Panc1 (cell line): ENCODE data around the gene RAB4B. TPM values are rescaled to one million over a fixed set of nuclear protein-coding genes. Genes with fewer than 3 reads are reported as not detected.
A peak's percentile ranks its signal among the peaks of the same experiment; 100 is the strongest.

Experiments used
- ATAC-seq: fragments of 200-7000 bp; cut with Tn5 transposase; 2 replicates; pipeline ENCODE4 v1.9.1; 2020; ENCODE audit warnings: mild to moderate bottlenecking, moderate library complexity
- BruUV-seq: library from RNA; stranded (reverse); fragments of 400-500 nt; replicated peaks from 2 replicates; lab custom pipeline; 2021; lab: Mats Ljungman, UMichigan
- CTCF ChIA-PET: fragments of 300-600 bp; sonication (Branson Sonifier 250); formaldehyde crosslinking; loops from one replicate; lab custom pipeline; 2022; ENCODE audit warnings: antibody characterized with exemption; lab: Charles Lee
- POLR2A ChIA-PET: fragments of 300-600 bp; sonication (Branson Sonifier 250); formaldehyde crosslinking; loops from one replicate; lab custom pipeline; 2022; ENCODE audit warnings: antibody characterized with exemption; lab: Charles Lee
- DNase-seq: peaks from one replicate; pipeline ENCODE4 v3.0.0-alpha.2; 2010; ENCODE audit warnings: low read depth, low spot score
- H3K27ac ChIP-seq: 2 replicates; pipeline ENCODE4 v1.5.1; 2011; ENCODE audit warnings: mild to moderate bottlenecking, low read length, inconsistent platforms
- H3K27me3 ChIP-seq: fragments of 200-500 bp; sonication (Bioruptor generic); 2 replicates; pipeline ENCODE4 v1.6.0; 2014; ENCODE audit warnings: low read length, inconsistent platforms; ENCODE audit not compliant: control insufficient read depth, insufficient read depth
- H3K36me3 ChIP-seq: fragments of 200-500 bp; sonication (Bioruptor generic); 2 replicates; pipeline ENCODE4 v1.5.1; 2014; ENCODE audit warnings: inconsistent platforms, mild to moderate bottlenecking, low read length, moderate library complexity; ENCODE audit not compliant: control insufficient read depth, insufficient read depth
- H3K4me1 ChIP-seq: 2 replicates; pipeline ENCODE4 v1.5.1; 2011; ENCODE audit warnings: inconsistent platforms, mild to moderate bottlenecking, low read length, moderate library complexity; ENCODE audit not compliant: control insufficient read depth, insufficient read depth
- H3K4me3 ChIP-seq, 2 experiments: 2 replicates each; pipeline ENCODE4 v1.5.1; 2011 to 2012; ENCODE audit warnings: low read depth in 2 of 2, low read length in 2 of 2, mild to moderate bottlenecking in 2 of 2, inconsistent platforms in 1 of 2, moderate library complexity in 1 of 2
- H3K9me3 ChIP-seq: fragments of 200-500 bp; sonication (Bioruptor generic); 2 replicates; pipeline ENCODE4 v1.5.1; 2014; ENCODE audit warnings: low read depth, mild to moderate bottlenecking, inconsistent platforms, low read length, moderate library complexity; ENCODE audit not compliant: control insufficient read depth, insufficient read depth
- CTCF ChIP-seq: fragments of 450-650 bp; IDR thresholded peaks from 2 replicates; pipeline ENCODE4 v1.5.1; 2017; ENCODE audit warnings: mild to moderate bottlenecking
- POLR2AphosphoS5 ChIP-seq: IDR thresholded peaks from 2 replicates; pipeline ENCODE4 v1.6.1; 2012; ENCODE audit warnings: mild to moderate bottlenecking, low read depth, low read length, moderate library complexity
- REST ChIP-seq, 2 experiments: IDR thresholded peaks; 2 replicates each; pipeline ENCODE4 v1.6.1; 2011 to 2012; ENCODE audit warnings: low read depth in 2 of 2, control low read depth in 1 of 2, low read length in 1 of 2, mild to moderate bottlenecking in 1 of 2, moderate library complexity in 1 of 2; ENCODE audit not compliant: insufficient read depth in 1 of 2
- SIN3A ChIP-seq: IDR thresholded peaks from 2 replicates; pipeline ENCODE4 v1.6.1; 2012; ENCODE audit warnings: low read depth, mild to moderate bottlenecking, low read length, moderate library complexity, borderline replicate concordance; ENCODE audit not compliant: insufficient read depth
- in situ Hi-C: cut with HindIII; loops from 2 replicates; pipeline ENCODE4 v1.10.0; 2016; ENCODE audit warnings: low sequenced_read_pairs, low pct_unique_long_range_greater_than_20kb
- intact Hi-C: fragments of 100-400 bp; cut with micrococcal nuclease; formaldehyde crosslinking; loops from one replicate; pipeline ENCODE4 v1.10.0; 2022; ENCODE audit not compliant: unreplicated experiment
- total RNA-seq: library from RNA; stranded (reverse); gene quantifications from one replicate; pipeline ENCODE4 v1.2.1, GENCODE V29; 2021; ENCODE audit not compliant: unreplicated experiment

Gene RAB4B
- total RNA-seq, 1 experiment from 2014 or later = 24.8 TPM

- H3K36me3 ChIP-seq = no peaks in the 10 kb centered on the region
- no peak overlapping the region for H3K27ac ChIP-seq
- no TSS peak for BruUV-seq
- peak; percentile 86 for TF ChIP-seq CTCF
- TF ChIP-seq POLR2AphosphoS5 = no peak
- H3K9me3 ChIP-seq = no peaks in the 10 kb centered on the region
- in situ Hi-C loops = no loop called here
- intact Hi-C loops = loop anchor here (10.0 kb wide), 1 partner anchor 142 kb away; no protein-coding TSS in a partner anchor
- no peak overlapping the region for H3K4me3 ChIP-seq
- CTCF ChIA-PET = interaction anchor here (0.6 kb wide), 1 partner anchor 362 kb away, joined by 6 read pairs; no protein-coding TSS in a partner anchor
- no peaks in the 10 kb centered on the region for H3K27me3 ChIP-seq
- POLR2A ChIA-PET = no interaction called here
- peaks cover 49% of the 10 kb centered on the region for H3K4me1 ChIP-seq
- DNase-seq (no peak), ATAC-seq (peak; percentile 40; the same call in 1 of the 2 replicates)
These were observed 28.5 kb downstream of the RAB4B start for GRCh38 chr19:40806423-40807146.

- in situ Hi-C loops = no loop called here
- ChIA-PET CTCF (interaction anchor here (0.6 kb wide), 1 partner anchor 54 kb away, joined by 6 read pairs; no protein-coding TSS in a partner anchor), POLR2A (no interaction called here)
- intact Hi-C loops = loop anchor here (10.0 kb wide), 1 partner anchor 143 kb away; no protein-coding TSS in a partner anchor
- Histone ChIP-seq H3K27me3 (no peaks in the 10 kb centered on the region), H3K4me3 (no peak overlapping the region), H3K36me3 (no peaks in the 10 kb centered on the region), H3K27ac (peak overlapping the region; percentile 17; the same call in 1 of the 2 replicates), H3K4me1 (peaks cover 45% of the 10 kb centered on the region), H3K9me3 (no peaks in the 10 kb centered on the region)
- BruUV-seq = no TSS peak
- DNase-seq = no peak
- peak; percentile 49 for TF ChIP-seq CTCF
- no peak for TF ChIP-seq SIN3A
- no peak for TF ChIP-seq REST (IDR thresholded peaks at IDR 0.05; ENCODE audit: insufficient read depth in 1 of 2, low read depth in 2 of 2, low read length in 1 of 2)
- no peak for TF ChIP-seq POLR2AphosphoS5
- no peak for ATAC-seq
These were observed 29.3 kb downstream of the RAB4B start for GRCh38 chr19:40807147-40808020.
